ENCODE results near the gene FOCAD. TPM values are rescaled to one million over a fixed set of nuclear protein-coding genes. Genes with fewer than 3 reads are reported as not detected.

The FOCAD gene
- total RNA-seq, 4 donors from 2014 or later = 24.0 to 64.5 (median 33.1) TPM

DNA sequence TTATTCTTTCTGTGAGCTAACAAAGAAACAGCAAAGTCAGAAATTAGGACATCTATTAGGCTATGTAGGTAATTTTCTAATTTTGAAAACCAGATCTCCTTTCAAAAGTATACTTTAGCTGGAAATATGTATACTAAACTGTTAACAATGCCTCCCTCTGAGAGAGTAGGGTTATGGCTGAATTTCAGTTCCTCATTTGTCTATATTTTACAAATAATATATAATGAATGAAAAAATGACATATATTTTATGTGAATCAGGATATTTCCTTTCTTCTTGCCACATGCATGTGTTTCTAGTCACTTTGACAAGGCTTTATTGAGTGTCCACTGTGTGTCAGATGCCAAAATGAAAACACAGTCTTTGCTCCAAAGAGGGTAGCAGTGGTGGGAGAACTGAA lies 331.9 kb downstream of the FOCAD start:
- Histone ChIP-seq H3K4me1 (no peaks in the 10 kb centered on the region), H3K4me3 (no peak overlapping the region), H3K36me3 (peaks cover 12% of the 10 kb centered on the region), H3K27ac (no peak overlapping the region), H3K27me3 (no peaks in the 10 kb centered on the region), H3K9me3 (no peaks in the 10 kb centered on the region)
- DNase-seq (ENCODE audit: low spot score in 2 of 2) = no peak
- no peak for TF ChIP-seq POLR2A (IDR thresholded peaks at IDR 0.05)
- TF ChIP-seq EP300 (IDR thresholded peaks at IDR 0.05) = no peak
- TF ChIP-seq, protein P1, sequence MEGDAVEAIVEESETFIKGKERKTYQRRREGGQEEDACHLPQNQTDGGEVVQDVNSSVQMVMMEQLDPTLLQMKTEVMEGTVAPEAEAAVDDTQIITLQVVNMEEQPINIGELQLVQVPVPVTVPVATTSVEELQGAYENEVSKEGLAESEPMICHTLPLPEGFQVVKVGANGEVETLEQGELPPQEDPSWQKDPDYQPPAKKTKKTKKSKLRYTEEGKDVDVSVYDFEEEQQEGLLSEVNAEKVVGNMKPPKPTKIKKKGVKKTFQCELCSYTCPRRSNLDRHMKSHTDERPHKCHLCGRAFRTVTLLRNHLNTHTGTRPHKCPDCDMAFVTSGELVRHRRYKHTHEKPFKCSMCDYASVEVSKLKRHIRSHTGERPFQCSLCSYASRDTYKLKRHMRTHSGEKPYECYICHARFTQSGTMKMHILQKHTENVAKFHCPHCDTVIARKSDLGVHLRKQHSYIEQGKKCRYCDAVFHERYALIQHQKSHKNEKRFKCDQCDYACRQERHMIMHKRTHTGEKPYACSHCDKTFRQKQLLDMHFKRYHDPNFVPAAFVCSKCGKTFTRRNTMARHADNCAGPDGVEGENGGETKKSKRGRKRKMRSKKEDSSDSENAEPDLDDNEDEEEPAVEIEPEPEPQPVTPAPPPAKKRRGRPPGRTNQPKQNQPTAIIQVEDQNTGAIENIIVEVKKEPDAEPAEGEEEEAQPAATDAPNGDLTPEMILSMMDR (IDR thresholded peaks at IDR 0.05) = no peak
- no peak for TF ChIP-seq POLR2AphosphoS5 (IDR thresholded peaks at IDR 0.05)

DNA sequence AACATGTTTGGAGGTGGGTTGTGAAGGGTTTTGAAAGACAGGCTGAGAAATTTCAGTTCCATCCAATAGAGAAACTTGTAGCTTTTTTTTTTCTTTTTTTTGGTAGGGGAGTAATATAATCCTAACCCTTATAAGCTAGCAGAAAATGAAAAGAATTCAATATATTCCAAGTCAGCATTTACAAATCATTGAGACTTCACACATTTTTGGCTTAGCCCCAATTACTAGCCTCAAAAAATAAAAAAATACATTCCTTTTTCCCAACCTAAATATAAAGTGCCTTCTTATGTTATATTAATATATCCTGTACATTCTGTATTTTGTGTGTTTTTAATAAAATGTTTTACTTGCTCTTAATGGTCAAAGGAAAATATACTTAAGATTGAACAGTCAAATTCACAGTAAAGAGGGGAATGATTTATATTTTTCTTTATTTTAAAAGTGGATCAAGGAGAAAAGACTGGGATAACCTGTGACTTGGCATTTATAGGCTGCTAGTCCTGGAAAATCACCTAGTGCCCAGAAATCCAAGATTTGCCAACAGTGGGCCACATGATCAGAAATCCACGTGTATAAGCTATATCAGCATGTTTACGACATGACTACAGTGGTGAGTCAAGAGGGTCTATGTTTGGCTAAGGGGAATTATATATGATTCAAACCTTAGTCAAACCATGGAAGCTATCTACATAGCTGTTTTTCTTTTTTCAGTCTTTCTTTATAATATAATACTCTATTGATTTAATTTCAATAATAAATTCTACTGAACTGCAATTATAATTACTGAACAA lies 332.8 kb downstream of the FOCAD start:
- H3K27me3 ChIP-seq = no peaks in the 10 kb centered on the region
- WGBS = 67% methylated on average over 2 of the region's 2 CpGs
- no peak for DNase-seq (ENCODE audit: low spot score in 2 of 2)
- no peak overlapping the region for H3K4me3 ChIP-seq
- H3K36me3 ChIP-seq = peaks cover 8% of the 10 kb centered on the region
- no peak overlapping the region for H3K27ac ChIP-seq
- H3K4me1 ChIP-seq = no peaks in the 10 kb centered on the region
- TF ChIP-seq EP300 (IDR thresholded peaks at IDR 0.05) (no peak), POLR2A (IDR thresholded peaks at IDR 0.05) (no peak), POLR2AphosphoS5 (IDR thresholded peaks at IDR 0.05) (no peak)
- TF ChIP-seq, protein P1 (IDR thresholded peaks at IDR 0.05) = no peak
- no peaks in the 10 kb centered on the region for H3K9me3 ChIP-seq

DNA sequence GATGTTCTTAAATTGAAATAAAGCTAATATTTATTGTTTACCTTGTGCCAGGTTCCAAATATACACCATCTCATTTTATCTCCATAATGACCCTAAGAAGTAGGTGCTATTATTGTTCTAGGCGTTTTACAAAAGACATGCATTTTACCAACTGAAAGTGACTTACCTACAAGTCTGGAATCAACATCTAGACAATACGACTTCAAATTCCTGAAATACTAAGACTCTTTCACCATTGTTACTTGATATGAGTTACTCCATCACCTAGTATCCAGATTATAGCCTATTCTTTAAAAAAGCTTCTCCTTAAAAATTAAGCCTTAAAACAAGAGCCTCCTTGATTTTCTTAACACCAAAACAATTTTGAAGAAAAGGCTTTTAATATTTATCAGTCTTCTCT lies 334.1 kb downstream of the FOCAD start:
- no peaks in the 10 kb centered on the region for H3K4me1 ChIP-seq
- TF ChIP-seq EP300 (IDR thresholded peaks at IDR 0.05) = no peak
- TF ChIP-seq POLR2A (IDR thresholded peaks at IDR 0.05) = no peak
- TF ChIP-seq, protein P1 (IDR thresholded peaks at IDR 0.05) = no peak
- no peak for TF ChIP-seq POLR2AphosphoS5 (IDR thresholded peaks at IDR 0.05)
- H3K9me3 ChIP-seq = no peaks in the 10 kb centered on the region
- DNase-seq (ENCODE audit: low spot score in 2 of 2) = no peak
- no peak overlapping the region for H3K4me3 ChIP-seq
- WGBS = 94% methylated on average over 2 of the region's 2 CpGs
- H3K27ac ChIP-seq = no peak overlapping the region
- no peaks in the 10 kb centered on the region for H3K27me3 ChIP-seq
- H3K36me3 ChIP-seq = peaks cover 8% of the 10 kb centered on the region

DNA sequence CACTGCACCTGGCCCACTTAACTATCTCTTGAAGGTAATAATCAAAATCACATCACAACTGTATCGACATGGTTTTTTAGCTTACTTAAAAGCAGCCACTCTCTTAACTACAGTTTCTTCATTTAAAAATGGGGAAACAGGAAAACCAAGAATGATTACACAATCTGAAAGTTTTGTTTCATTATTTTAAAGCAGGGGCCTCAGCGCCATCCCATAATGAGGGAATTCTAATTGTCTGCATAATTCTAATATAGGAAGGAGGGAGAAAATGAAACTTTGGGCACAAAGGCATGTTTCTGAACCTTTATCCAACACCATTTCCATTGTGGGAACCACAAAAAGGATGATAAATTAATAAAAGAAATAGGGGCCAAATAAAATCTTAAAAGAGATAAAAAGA lies 339.8 kb downstream of the FOCAD start:
- no peak overlapping the region for H3K4me3 ChIP-seq
- TF ChIP-seq, protein P1 (IDR thresholded peaks at IDR 0.05) = no peak
- no peak overlapping the region for H3K27ac ChIP-seq
- DNase-seq (ENCODE audit: low spot score in 2 of 2) = no peak
- no peaks in the 10 kb centered on the region for H3K4me1 ChIP-seq
- no peaks in the 10 kb centered on the region for H3K36me3 ChIP-seq
- WGBS = 89% methylated on average over 2 of the region's 2 CpGs
- no peaks in the 10 kb centered on the region for H3K9me3 ChIP-seq
- H3K27me3 ChIP-seq = no peaks in the 10 kb centered on the region

DNA sequence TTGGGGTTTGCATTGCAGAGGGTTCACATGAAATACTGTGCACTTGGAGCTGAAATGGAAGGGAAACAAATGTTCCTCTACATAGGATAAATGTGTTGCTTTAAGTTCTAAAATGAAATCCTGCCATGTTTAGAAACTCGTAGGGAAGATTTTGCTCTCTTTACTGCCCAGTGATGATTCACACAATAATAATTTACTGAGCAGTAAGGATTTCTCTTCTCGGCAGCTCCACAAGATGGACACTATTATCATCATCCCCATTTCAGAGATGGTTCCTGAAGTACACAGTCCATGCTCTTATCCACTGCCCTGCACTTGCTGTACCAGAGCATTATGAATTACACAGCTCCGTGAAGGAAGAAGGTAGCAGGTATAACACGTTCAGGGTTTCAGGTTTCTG lies 343.2 kb downstream of the FOCAD start:
- 69% methylated on average over 4 of the region's 4 CpGs for WGBS
- Histone ChIP-seq H3K4me1 (peaks cover 13% of the 10 kb centered on the region), H3K27ac (no peak overlapping the region), H3K4me3 (no peak overlapping the region), H3K36me3 (no peaks in the 10 kb centered on the region), H3K9me3 (no peaks in the 10 kb centered on the region), H3K27me3 (no peaks in the 10 kb centered on the region)
- DNase-seq (ENCODE audit: low spot score in 2 of 2) = no peak
- no peak for TF ChIP-seq EP300 (IDR thresholded peaks at IDR 0.05)
- TF ChIP-seq POLR2AphosphoS5 (IDR thresholded peaks at IDR 0.05) = no peak
- TF ChIP-seq POLR2A (IDR thresholded peaks at IDR 0.05) = no peak
- TF ChIP-seq, protein P1 (IDR thresholded peaks at IDR 0.05) = no peak
